Left lung (tissue), 10 donors: ENCODE measurements around the gene QRICH2. TPM values are rescaled to one million over a fixed set of nuclear protein-coding genes. Genes with fewer than 3 reads are reported as not detected.
A peak's percentile ranks its signal among the peaks of the same experiment; 100 is the strongest.

Source experiments
- ATAC-seq: fragments of 200-7000 bp; cut with Tn5 transposase; one replicate; pipeline ENCODE4 v1.9.1; 2020; ENCODE audit warnings: moderate library complexity
- DNase-seq, 4 donors: peaks; one replicate each; pipeline ENCODE4 v3.0.0-alpha.2; 2013 to 2020
- H3K27ac ChIP-seq, 2 donors: fragments of 200-600 bp; sonication (generic) in 1 of 2; one replicate each; pipeline versions ENCODE4 v1.5.0 to v1.8.0; 2020 to 2021
- H3K27me3 ChIP-seq, 2 donors: fragments of 200-600 bp; sonication (generic) in 1 of 2; one replicate each; pipeline versions ENCODE4 v1.5.0 to v1.8.0; 2020 to 2021
- H3K36me3 ChIP-seq, 2 donors: fragments of 200-600 bp; sonication (generic) in 1 of 2; one replicate each; pipeline versions ENCODE4 v1.5.0 to v1.8.0; 2020 to 2021
- H3K4me1 ChIP-seq, 2 donors: fragments of 200-600 bp; one replicate each; pipeline ENCODE4 v1.8.0; 2021
- H3K4me3 ChIP-seq, 2 donors: fragments of 200-600 bp; sonication (generic) in 1 of 2; one replicate each; pipeline versions ENCODE4 v1.5.0 to v1.8.0; 2020 to 2021; ENCODE audit warnings: mild to moderate bottlenecking in 1 of 2
- H3K9me3 ChIP-seq, 2 donors: fragments of 200-600 bp; sonication (generic) in 1 of 2; one replicate each; pipeline versions ENCODE4 v1.5.0 to v1.8.0; 2020 to 2021
- intact Hi-C, 2 donors: fragments of 100-400 bp; cut with DNase I; formaldehyde crosslinking; loops; one replicate each; pipeline versions ENCODE4 v1.11.2 to v1.14.2; 2022
- polyA plus RNA-seq, 6 donors: library from polyadenylated mRNA; unstranded; fragments of 120-200 nt; gene quantifications; one replicate each; pipeline ENCODE4 v1.2.1, GENCODE V29; 2013; ENCODE audit not compliant: insufficient read length in 6 of 6
- total RNA-seq, 2 donors: library from RNA; stranded (reverse); fragmentation: NEBNext Ultra II Directional; extraction: Animal tissue kit (Norgen Biotek cat#: 25700); gene quantifications; one replicate each; pipeline ENCODE4 v1.2.1, GENCODE V29; 2021
- TF ChIP-seq, protein P1 (sequence below), 2 donors: fragments of 200-600 bp; sonication (generic) in 1 of 2; IDR thresholded peaks; one replicate each; pipeline versions ENCODE4 v1.5.0 to v1.8.0; 2021; ENCODE audit warnings: antibody characterized with exemption in 2 of 2
- donor health status: DM: no; HTN: yes; CAD: no.
- donor health status: DM: no; HTN: no; CAD: no.

Gene QRICH2
- total and polyA plus RNA-seq, 8 donors, result 2.8 to 10.6 (median 7.5) TPM

DNA sequence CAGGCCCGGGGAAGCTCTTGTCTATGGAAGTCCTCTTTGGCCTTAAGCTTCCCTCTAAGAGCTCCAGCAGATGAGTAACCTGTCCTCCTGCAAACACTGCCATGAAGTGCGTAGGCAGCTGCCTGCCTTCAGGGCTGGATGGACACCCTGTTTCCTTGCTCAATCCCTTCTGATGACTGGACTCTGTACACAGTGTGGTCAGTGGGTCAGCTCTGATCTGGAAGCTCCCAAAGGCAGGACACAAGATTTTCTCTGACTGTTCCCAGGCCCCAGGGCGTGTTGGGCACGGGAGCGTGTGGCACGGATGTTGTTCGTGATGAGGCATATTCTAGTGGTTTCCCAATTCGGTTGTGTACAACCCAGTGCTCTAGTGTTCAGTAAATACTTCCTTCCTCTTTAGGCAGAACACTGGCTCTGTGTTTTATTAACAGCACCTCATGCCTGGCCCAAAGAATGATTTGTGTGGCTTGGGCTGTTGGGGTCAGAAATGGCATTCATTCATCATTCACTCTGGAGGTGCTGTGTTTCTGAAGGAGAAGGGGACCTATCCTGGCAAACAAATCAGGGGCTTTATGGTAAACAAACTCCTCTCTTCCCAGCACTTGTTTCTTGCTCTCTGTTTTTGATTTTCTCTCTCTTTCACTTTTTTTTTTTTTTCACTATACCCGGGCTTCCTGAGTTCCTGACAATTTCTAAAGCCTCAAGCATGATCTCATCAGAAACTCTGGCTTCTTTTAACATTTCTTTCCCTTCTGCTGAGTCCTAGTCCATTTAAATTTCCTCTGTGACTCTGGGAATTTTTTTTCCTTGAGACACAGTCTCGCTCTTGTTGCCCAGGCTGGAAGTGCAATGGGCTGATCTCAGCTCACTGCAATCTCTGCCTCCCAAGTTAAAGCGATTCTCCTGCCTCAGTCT, 55.8 kb downstream of the QRICH2 start:
- Histone ChIP-seq H3K27ac (peak overlapping the region; percentile 71 to 91), H3K9me3 (no peaks in the 10 kb centered on the region), H3K4me3 (no peak overlapping the region), H3K4me1 (peaks cover 0 to 47% of the 10 kb centered on the region in 2 donors), H3K36me3 (no peaks in the 10 kb centered on the region), H3K27me3 (no peaks in the 10 kb centered on the region)
- TF ChIP-seq, protein P1, sequence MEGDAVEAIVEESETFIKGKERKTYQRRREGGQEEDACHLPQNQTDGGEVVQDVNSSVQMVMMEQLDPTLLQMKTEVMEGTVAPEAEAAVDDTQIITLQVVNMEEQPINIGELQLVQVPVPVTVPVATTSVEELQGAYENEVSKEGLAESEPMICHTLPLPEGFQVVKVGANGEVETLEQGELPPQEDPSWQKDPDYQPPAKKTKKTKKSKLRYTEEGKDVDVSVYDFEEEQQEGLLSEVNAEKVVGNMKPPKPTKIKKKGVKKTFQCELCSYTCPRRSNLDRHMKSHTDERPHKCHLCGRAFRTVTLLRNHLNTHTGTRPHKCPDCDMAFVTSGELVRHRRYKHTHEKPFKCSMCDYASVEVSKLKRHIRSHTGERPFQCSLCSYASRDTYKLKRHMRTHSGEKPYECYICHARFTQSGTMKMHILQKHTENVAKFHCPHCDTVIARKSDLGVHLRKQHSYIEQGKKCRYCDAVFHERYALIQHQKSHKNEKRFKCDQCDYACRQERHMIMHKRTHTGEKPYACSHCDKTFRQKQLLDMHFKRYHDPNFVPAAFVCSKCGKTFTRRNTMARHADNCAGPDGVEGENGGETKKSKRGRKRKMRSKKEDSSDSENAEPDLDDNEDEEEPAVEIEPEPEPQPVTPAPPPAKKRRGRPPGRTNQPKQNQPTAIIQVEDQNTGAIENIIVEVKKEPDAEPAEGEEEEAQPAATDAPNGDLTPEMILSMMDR (IDR thresholded peaks at IDR 0.05), result no peak
- intact Hi-C loops, result no loop called here
- DNase-seq (peak in 2 of 4 donors; percentile 75 to 82), ATAC-seq (peak; percentile 90)

DNA sequence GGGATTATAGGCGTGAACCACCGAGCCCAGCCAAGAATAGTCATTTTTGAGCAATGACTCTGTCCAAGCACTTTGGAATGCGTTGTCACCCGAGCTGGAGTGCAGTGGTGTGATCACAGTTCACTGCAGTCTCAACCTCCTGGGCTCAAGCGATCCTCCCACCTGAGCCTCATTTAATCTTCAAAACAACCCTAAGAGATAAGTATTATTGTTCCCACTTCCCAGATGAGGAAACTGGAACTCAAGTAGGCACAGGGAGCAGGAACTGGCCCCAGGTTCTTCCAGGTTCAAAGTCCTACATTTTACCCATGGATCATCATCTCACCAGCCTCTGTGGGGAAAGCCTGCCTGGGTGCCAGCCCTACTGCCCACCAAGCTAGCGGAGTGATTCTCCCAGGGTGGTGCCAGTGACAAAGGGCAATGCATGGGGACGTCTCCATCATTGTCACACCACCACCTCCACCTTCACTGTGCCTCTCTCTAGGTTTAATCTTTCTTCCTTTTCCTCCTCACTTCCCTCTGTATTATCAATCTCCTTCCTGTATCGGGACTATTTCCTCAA, 56.5 kb downstream of the QRICH2 start:
- ATAC-seq (no peak), DNase-seq (no peak)
- Histone ChIP-seq H3K27ac (peak overlapping the region; percentile 71 to 91), H3K9me3 (no peaks in the 10 kb centered on the region), H3K4me3 (no peak overlapping the region), H3K27me3 (no peaks in the 10 kb centered on the region), H3K4me1 (peaks cover 0 to 53% of the 10 kb centered on the region in 2 donors), H3K36me3 (no peaks in the 10 kb centered on the region)
- intact Hi-C loops, result no loop called here
- TF ChIP-seq, protein P1 (IDR thresholded peaks at IDR 0.05), result no peak

DNA sequence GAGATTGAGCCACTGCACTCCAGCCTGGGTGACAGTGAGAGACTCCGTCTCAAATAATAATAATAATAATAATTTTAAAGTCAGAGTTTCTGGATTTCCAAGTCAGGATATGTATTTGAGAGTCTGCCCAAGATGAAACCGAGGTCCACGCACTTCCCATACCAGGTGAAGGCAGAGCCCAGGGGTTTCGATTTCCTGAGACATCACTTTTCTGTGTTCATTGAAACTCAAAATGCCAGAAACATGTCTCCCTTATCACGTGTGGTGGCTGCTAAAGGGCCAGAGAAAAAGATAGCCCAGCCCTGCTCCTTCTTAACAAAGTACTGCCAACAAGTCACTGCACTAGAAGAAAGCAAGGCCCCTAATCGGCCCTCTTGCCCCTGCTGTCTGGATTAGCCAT, 57.9 kb downstream of the QRICH2 start:
- H3K9me3 ChIP-seq, result no peaks in the 10 kb centered on the region
- intact Hi-C loops, result no loop called here
- H3K27ac ChIP-seq, result no peak overlapping the region
- H3K36me3 ChIP-seq, result no peaks in the 10 kb centered on the region
- no peaks in the 10 kb centered on the region for H3K27me3 ChIP-seq
- TF ChIP-seq, protein P1 (IDR thresholded peaks at IDR 0.05), result no peak
- peaks cover 0 to 58% of the 10 kb centered on the region in 2 donors for H3K4me1 ChIP-seq
- no peak overlapping the region for H3K4me3 ChIP-seq
- no peak for DNase-seq
- no peak for ATAC-seq

DNA sequence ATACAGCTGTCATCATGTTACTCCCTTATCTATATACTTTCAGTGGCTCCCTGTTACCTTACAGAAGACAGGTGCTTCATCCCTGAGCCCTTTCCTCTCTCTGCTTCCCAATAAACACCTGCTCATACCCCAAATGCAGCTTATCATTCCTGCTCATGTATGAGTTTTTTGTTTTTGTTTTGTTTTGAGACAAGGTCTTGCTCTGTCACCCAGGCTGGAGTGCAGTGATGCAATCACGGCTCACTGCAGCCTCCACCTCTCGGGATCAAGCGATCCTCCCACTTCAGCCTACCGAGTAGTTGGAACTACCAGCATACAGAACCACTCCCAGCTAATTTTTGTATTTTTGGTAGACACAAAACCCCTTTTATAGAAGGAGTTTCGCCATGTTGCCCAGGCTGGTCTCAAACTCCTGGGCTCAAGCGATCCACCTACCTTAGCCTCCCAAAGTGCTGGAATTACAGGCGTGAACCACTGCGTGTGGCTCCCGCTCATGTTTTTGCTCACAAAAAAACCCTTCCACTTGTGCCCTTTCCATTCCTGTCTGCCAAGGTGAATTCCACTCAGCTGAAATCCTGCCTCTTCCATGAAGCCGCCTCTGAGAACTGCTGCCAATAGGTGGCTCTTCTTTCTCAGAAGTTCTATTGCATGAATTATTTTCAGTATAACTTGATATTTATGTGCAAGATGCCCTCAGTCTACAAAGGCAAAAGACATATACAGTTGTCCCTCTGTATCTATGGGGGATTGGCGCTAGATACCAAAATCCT, 59.9 kb downstream of the QRICH2 start:
- H3K9me3 ChIP-seq, result no peaks in the 10 kb centered on the region
- ATAC-seq, result peak; percentile 16
- no peak overlapping the region for H3K4me3 ChIP-seq
- peaks cover 0 to 16% of the 10 kb centered on the region in 2 donors for H3K27me3 ChIP-seq
- TF ChIP-seq, protein P1 (IDR thresholded peaks at IDR 0.05), result no peak
- no peak for DNase-seq
- H3K36me3 ChIP-seq, result no peaks in the 10 kb centered on the region
- no peak overlapping the region for H3K27ac ChIP-seq
- peaks cover 0 to 51% of the 10 kb centered on the region in 2 donors for H3K4me1 ChIP-seq
- intact Hi-C loops, result no loop called here
